PFSK-1 (cell line): Measurements from ENCODE around the gene GRK5.

Experiments
- POLR2AphosphoS5 ChIP-seq: IDR thresholded peaks from 2 replicates; pipeline ENCODE4 v1.6.1; 2012; ENCODE audit warnings: low read depth, mild to moderate bottlenecking, control low read depth, low read length, moderate library complexity
- TF ChIP-seq, protein P1 (sequence below), 2 experiments: IDR thresholded peaks; 2 replicates each; pipeline versions ENCODE4 v1.6.1 to v1.8.0; 2011 to 2012; ENCODE audit warnings: low read depth in 2 of 2, low read length in 2 of 2, control low read depth in 1 of 2, inconsistent platforms in 1 of 2, mild to moderate bottlenecking in 1 of 2, moderate library complexity in 1 of 2; ENCODE audit not compliant: insufficient read depth in 1 of 2

DNA sequence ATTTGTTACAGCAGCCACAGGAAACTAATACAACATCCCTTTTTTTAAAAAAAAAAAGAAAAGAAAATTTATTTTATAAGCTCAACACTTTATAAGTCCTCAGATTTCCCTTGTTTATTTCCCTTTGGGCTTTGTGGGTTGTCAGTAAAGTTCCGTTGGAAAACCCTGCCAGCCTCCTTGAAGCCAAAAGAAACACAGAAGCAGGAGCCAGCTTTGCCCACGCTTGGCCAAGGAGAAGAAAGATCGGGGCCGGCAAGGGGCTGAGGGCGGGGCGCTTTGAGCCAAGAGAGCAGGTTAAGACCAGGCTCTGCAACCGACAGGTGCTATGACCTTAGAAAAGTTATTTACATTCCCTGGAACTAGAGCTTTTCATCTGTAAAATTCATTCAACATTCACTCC is 262.5 kb downstream of the GRK5 start:
- TF ChIP-seq, protein P1, sequence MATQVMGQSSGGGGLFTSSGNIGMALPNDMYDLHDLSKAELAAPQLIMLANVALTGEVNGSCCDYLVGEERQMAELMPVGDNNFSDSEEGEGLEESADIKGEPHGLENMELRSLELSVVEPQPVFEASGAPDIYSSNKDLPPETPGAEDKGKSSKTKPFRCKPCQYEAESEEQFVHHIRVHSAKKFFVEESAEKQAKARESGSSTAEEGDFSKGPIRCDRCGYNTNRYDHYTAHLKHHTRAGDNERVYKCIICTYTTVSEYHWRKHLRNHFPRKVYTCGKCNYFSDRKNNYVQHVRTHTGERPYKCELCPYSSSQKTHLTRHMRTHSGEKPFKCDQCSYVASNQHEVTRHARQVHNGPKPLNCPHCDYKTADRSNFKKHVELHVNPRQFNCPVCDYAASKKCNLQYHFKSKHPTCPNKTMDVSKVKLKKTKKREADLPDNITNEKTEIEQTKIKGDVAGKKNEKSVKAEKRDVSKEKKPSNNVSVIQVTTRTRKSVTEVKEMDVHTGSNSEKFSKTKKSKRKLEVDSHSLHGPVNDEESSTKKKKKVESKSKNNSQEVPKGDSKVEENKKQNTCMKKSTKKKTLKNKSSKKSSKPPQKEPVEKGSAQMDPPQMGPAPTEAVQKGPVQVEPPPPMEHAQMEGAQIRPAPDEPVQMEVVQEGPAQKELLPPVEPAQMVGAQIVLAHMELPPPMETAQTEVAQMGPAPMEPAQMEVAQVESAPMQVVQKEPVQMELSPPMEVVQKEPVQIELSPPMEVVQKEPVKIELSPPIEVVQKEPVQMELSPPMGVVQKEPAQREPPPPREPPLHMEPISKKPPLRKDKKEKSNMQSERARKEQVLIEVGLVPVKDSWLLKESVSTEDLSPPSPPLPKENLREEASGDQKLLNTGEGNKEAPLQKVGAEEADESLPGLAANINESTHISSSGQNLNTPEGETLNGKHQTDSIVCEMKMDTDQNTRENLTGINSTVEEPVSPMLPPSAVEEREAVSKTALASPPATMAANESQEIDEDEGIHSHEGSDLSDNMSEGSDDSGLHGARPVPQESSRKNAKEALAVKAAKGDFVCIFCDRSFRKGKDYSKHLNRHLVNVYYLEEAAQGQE (IDR thresholded peaks at IDR 0.05; ENCODE audit: insufficient read depth in 1 of 2, low read depth in 2 of 2, low read length in 2 of 2), result no peak
- TF ChIP-seq POLR2AphosphoS5, result no peak
